Right kidney (tissue), 1 donor: ENCODE results near the gene PCDHA2.
"Not testable (repeated sequence)": the region's sequence is repeated elsewhere in the genome, so short reads cannot be mapped to it uniquely, and the experiment has no call there.

ENCODE experiments used
- DNase-seq: peaks from one replicate; pipeline ENCODE4 v3.0.0-alpha.2; 2016

PCDHA2 gene

DNA sequence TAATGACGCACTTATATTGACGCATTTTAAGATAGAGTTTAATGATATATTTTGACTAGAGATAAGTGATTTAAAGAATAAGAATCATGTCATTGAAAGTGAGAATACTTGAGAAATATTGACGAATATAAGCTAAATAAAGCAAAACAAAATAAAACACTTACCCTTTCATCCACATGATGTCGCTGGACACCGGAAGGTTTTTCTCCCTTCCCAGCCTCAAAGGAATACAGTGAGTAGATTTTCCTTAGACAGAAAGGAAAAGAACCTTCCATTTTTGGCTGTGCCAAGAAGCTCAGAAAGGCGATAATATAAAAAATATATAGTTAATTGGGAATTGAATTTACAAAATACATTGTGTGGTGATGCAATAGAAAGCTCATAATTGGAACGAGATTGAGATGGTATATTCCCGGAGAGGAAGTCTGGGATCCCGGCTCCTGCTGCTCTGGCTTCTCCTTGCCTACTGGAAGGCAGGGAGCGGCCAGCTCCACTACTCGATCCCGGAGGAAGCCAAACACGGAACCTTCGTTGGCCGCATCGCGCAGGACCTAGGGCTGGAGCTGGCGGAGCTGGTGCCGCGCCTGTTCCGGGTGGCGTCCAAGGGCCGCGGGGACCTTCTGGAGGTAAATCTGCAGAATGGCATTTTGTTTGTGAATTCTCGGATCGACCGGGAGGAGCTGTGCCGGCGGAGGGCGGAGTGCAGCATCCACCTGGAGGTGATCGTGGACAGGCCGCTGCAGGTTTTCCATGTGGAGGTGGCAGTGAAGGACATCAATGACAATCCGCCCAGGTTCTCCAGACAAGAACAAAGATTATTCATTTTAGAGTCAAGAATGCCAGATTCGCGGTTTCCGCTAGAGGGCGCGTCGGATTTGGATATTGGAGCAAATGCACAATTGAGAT, 27.0 kb downstream of the PCDHA2 start, which contains the start of gene PCDHA5:
TSS of gene PCDHA5 (plus strand) at position 239 of the 906 bp plus-strand sequence.
- DNase-seq, result no peak

GRCh38 chr5:140822281-140822629, 27.6 kb downstream of the PCDHA2 start:
- DNase-seq, result no peak

GRCh38 chr5:140822969-140823368, 28.3 kb downstream of the PCDHA2 start:
- not testable (repeated sequence) for DNase-seq

DNA sequence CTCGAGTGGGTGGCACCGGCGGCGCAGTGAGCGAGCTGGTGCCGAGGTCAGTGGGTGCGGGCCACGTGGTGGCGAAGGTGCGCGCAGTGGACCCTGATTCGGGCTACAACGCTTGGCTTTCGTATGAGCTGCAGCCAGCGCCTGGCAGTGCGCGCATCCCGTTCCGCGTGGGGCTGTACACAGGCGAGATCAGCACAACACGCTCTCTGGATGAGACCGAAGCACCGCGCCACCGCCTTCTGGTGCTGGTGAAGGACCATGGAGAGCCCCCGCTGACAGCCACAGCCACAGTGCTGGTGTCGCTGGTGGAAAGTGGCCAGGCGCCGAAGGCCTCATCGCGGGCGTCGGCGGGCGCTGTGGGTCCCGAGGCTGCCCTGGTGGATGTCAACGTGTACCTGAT, 28.8 kb downstream of the PCDHA2 start:
- DNase-seq, result no peak

GRCh38 chr5:140827704-140828361, 33.2 kb downstream of the PCDHA2 start, which contains the start of gene PCDHA6:
Gene PCDHA6, plus strand, starts transcription at chr5:140827960. Its CDS starts 132 bp downstream, at chr5:140828092.
- no peak for DNase-seq

GRCh38 chr5:140828362-140828737, 33.7 kb downstream of the PCDHA2 start:
- no peak for DNase-seq

- not testable (repeated sequence) for DNase-seq
These were observed 35.2 kb downstream of the PCDHA2 start for GRCh38 chr5:140829511-140830501.

DNA sequence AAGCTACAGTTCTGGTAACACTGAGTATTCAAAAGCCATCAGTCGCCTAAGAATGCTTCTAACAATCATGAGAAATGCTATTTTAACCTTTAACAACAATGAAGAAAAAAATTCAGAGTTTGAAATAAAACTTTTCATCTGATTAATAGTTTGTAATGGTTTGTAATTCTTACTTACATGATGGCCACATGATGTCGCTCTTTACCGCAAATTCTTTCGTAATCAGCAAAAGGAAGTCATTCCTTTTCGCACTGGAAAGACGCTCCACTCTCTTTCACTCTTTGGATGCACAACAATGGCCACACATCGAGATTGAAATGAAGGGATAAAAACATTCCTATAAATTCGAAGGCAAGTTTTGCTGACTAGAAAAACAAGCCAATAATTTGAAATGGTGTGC, 39.3 kb downstream of the PCDHA2 start, which contains the start of gene PCDHA7:
TSS of gene PCDHA7 (plus strand) at position 277 of the 400 bp plus-strand sequence. CDS start at position 392, 115 bp downstream.
- DNase-seq, result no peak

DNA sequence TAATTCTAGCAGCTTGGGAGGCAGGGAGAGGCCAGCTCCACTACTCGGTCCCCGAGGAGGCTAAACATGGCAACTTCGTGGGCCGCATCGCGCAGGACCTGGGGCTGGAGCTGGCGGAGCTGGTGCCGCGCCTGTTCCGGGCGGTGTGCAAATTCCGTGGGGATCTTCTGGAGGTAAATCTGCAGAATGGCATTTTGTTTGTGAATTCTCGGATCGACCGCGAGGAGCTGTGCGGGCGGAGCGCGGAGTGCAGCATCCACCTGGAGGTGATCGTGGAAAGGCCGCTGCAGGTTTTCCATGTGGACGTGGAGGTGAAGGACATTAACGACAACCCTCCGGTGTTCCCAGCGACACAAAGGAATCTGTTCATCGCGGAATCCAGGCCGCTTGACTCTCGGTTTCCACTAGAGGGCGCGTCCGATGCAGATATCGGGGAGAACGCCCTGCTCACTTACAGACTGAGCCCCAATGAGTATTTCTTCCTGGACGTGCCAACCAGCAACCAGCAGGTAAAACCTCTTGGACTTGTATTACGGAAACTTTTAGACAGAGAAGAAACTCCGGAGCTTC, 39.9 kb downstream of the PCDHA2 start:
- not testable (repeated sequence) for DNase-seq

- no peak for DNase-seq
These were observed 41.2 kb downstream of the PCDHA2 start for GRCh38 chr5:140835622-140836510.

DNA sequence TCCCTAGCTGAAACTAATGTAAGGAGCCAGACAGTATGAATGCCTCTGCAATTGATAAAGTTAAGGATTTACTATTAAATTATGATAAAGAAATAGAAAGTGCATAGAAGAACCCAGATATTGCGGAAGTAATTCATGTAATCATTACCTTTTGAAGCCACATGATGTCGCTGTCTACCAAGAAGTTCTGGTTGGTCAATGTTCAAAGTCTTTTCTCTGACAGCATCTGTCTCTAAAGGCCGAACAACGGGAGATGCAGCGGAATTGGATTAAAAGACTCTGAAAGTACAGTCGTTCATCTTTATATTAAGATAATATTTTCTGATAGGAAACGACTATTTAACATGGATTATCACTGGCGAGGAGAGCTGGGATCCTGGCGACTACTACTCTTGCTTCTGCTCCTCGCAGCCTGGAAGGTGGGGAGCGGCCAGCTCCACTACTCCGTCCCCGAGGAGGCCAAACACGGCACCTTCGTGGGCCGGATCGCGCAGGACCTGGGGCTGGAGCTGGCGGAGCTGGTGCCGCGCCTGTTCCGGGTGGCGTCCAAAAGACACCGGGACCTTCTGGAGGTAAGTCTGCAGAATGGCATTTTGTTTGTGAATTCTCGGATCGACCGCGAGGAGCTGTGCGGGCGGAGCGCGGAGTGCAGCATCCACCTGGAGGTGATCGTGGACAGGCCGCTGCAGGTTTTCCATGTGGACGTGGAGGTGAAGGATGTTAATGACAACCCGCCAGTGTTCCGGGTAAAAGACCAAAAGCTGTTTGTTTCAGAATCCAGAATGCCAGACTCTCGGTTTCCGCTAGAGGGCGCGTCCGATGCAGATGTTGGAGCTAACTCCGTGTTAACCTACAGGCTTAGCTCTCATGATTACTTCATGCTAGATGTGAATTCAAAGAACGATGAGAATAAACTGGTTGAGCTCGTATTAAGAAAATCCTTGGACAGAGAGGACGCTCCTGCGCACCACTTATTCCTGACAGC, 46.6 kb downstream of the PCDHA2 start, which contains the start of gene PCDHA8:
TSS of gene PCDHA8 (plus strand) at position 210 of the 985 bp plus-strand sequence. CDS start at position 345, 135 bp downstream.
- no peak for DNase-seq

DNA sequence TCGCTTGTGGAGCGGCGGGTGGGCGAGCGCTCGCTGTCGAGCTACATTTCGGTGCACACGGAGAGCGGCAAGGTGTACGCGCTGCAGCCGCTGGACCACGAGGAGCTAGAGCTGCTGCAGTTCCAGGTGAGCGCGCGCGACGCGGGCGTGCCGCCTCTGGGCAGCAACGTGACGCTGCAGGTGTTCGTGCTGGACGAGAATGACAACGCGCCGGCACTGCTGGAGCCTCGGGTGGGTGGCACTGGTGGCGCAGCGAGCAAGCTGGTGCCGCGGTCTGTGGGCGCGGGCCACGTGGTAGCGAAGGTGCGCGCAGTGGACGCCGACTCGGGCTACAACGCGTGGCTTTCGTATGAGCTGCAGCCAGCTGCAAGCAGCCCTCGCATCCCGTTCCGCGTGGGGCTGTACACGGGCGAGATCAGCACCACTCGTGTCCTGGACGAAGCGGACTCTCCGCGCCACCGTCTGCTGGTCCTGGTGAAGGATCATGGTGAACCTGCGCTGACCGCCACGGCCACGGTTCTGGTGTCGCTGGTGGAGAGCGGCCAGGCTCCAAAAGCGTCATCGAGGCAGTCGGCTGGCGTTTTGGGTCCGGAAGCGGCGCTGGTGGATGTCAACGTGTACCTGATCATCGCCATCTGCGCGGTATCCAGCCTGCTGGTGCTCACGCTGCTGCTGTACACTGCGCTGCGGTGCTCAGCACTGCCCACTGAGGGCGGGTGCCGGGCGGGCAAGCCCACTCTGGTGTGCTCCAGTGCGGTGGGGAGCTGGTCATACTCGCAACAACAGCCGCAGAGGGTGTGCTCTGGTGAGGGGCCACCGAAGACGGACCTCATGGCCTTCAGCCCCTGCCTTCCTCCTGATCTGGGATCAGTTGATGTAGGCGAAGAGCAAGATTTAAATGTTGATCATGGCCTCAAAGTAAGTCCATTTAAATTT, 48.4 kb downstream of the PCDHA2 start:
- no peak for DNase-seq
